DMS53 (cell line): ENCODE data around the gene KCNIP4.
A peak's percentile ranks its signal among the peaks of the same experiment; 100 is the strongest.

Source experiments
- DNase-seq: peaks from one replicate; lab custom pipeline; 2025; lab: John Stamatoyannopoulos, UW

Gene KCNIP4

DNA sequence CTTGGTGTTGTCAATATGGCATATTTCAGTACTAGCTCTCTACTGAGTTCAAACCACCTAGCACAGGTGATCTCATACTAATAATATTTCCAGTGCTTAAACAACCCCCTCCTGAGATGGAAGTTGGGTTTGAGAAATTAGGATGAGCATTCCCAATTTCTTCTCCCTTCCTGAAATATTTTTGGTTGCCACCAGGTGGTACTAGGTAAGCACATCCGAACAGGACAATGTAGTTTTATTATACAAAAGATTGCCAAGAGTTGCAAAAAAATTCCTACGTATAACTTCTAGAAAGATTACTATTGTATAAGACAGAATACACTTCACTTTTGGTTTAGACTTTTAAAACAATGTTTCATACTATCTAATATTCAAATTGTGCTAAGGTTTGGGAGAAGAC, 763.8 kb downstream of the KCNIP4 start:
- DNase-seq: peak; percentile 18

GRCh38 chr4:21181716-21182115, 766.9 kb downstream of the KCNIP4 start:
- DNase-seq: no peak

GRCh38 chr4:21177871-21178270, 770.7 kb downstream of the KCNIP4 start:
- no peak for DNase-seq

DNA sequence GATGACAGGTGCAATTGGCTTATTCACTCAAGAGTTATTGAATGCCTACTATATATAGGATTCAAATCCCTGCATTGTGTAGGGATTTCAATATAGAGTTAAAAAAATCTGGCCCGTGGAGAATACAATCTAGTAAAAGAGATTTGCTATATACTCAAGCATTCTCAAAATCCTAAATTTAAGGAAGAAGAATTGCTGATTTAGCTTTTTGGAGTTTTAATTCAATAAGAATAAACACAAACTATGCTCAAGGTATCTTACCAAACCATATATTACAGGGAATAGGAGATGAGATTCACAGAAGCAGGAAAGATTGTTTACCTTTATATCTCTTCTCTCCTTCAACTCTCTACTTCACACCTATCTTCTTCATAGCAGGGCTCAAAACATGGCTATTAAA, 771.5 kb downstream of the KCNIP4 start:
- no peak for DNase-seq

DNA sequence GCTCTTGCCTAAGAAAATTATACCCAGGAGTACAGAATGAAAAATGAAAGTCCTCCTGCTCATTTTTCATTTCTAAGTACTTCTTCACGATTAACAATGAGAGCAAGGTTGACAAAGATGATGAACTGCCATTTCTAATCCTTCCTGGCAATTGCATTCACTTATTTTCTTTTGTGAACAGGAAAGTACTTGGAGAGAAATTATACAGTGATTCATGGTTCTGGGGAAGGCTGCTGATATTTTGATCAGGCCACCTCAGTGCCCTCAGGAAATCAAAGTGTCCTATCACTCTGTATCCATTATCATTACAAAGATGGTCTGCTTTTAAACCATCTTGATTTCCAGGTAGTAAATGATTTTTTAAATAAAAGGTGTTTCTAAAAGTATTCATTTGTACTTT, 780.9 kb downstream of the KCNIP4 start:
- DNase-seq: no peak

GRCh38 chr4:21155367-21155766, 793.2 kb downstream of the KCNIP4 start:
- no peak for DNase-seq

DNA sequence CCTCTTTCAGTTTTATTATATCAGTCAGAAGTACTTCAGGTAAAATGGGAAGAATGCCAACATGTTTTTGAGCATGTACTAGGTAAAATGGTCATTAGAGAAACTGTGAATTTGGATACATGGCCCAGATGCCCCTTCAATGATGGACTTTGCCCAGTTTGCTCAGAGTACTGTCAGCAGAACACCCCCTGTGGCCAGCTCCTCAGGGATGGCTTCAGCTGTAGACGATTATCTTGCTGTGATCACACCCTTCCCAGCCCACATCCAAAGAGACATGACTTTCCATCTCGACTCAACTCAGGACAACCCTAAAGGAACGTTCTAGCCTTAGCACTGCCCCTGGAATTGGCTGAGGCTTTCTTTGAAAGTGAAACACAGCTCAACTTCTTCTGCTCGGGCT, 809.2 kb downstream of the KCNIP4 start:
- peak; percentile 57 for DNase-seq

GRCh38 chr4:21136051-21136630, 812.4 kb downstream of the KCNIP4 start:
- DNase-seq: no peak

GRCh38 chr4:21134994-21135393, 813.6 kb downstream of the KCNIP4 start:
- DNase-seq: peak; percentile 88

DNA sequence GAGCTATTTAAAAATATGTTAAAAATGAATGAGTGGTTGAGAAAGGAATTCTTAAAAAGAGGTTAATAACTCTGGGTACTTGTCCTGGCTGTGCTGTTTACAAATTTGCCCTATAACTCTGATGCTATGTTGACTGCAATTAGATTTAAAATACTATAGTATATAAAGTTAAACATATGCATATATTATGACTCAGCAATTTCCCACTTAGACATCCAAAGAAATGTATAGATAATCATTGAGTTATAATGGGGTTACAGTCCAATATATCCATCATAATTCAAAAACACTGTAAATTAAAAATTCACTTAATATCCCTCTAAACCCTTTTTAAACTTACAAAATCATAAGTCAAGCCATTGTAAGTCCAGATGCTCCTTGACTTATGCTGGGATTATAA, 818.0 kb downstream of the KCNIP4 start:
- DNase-seq: no peak

DNA sequence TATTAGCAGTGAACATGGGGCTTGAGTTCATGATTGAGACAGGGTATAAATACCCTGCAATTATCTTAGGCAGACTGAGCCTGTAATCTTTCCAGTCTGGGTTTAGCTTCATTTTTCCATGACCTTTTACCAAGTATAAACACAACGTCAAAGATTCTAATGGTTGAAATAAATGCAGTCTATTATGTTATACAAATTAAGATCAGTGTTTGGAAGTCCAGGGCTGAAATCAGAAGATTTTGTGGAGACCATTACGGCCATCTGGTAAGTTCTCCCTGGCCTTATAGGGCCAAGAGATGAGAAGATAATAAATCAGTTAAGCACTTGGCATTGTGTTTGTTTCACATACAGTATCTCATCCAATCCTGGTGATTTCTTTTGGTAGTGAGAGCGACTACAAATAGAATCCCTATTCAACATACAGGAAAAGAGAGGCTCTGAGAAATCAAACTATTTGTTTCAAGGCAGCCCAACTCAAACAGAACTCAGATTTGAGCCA, 822.5 kb downstream of the KCNIP4 start:
- no peak for DNase-seq

DNA sequence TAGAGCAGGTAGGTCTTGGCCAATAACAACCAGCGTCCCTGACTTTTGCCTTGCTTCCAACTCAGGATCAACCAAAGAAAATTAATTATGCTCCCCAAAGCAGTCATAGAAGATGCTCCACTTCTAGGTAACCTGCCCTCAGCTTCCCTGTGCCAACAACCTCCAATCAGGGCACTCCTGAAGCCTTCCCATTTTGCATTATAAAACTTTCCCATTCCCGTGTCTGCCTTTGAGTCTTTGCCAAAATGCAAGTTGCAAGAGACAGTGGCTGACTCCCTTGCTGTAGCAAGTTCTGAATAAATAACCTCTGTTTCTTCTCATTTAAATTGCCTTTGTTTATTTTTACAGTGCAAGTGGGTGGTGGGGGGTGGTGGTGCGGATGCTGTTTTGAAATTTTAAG, 830.3 kb downstream of the KCNIP4 start:
- DNase-seq: no peak

GRCh38 chr4:21117541-21118180, 830.9 kb downstream of the KCNIP4 start:
- DNase-seq: no peak

GRCh38 chr4:21113496-21114223, 834.9 kb downstream of the KCNIP4 start:
- no peak for DNase-seq

- no peak for DNase-seq
These were observed 845.9 kb downstream of the KCNIP4 start for GRCh38 chr4:21102667-21103066.

GRCh38 chr4:21097865-21098264, 850.7 kb downstream of the KCNIP4 start:
- no peak for DNase-seq

- peak; percentile 41 for DNase-seq
These were observed 851.5 kb downstream of the KCNIP4 start for GRCh38 chr4:21097026-21097425.

- peak; percentile 83 for DNase-seq
These were observed 856.0 kb downstream of the KCNIP4 start for GRCh38 chr4:21092531-21092930.

- DNase-seq: peak; percentile 21
These were observed 858.4 kb downstream of the KCNIP4 start for GRCh38 chr4:21090094-21090666.

DNA sequence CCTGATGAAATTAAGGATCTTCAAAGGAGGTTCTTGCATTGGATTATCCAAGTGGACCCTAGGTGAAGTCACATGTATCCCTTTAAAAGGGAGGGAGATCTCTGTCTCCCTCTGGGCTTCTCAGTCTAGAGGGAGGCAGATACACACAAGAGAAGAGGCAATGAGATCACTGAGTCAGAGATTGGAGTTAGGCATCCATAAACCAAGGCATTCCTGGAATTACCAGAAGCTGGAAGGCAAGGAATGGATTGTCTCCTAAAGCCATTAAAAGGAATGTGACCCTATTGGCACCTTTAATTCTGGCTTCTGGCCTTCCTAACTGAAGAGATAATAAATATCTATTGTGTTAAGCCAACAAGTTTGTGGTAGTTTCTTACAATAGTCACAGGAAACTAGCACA, 865.2 kb downstream of the KCNIP4 start:
- DNase-seq: no peak

DNA sequence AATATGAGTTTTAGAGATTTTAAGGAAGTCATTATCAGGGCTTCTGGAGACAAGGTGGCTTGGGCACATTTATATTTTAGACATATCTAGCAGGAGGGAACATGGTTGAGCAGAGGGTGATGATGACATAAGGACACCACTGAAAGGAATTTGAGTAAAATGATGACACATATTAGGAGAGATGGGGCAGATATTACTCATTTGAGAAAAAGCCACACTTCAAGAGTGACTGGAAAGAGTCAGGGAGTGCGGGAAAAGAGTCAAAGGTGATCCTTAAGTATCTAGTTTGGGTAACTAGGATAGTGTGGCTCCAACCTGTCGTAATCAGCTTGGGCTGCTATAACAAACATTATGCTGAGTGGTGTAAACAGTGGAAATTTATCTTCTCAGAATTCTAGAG, 870.6 kb downstream of the KCNIP4 start:
- peak; percentile 13 for DNase-seq

DNA sequence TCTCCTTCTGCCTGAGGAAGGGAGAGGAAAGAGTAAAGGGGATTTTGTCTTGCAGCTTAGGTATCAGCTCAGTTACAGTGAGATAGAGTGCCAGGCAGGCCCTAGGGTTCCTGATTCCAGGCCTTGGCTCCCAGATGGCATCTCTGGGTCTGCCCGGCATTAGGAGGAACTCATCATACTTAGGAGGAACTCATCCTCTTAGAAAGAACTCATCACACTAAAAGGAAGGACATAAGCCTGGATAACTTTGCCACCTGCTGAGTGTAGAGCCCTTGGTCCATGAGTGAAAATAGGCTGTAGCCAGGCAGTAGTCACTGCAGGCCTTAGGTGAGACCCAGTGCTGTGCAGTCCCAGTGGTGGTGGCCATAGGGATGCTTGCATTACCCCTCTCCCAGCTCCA, 881.2 kb downstream of the KCNIP4 start:
- DNase-seq: peak; percentile 31

GRCh38 chr4:21061902-21062301, 886.7 kb downstream of the KCNIP4 start:
- DNase-seq: no peak
